H1 (cell line): ENCODE results near the gene ANKRD53. TPM values are rescaled to one million over a fixed set of nuclear protein-coding genes. Genes with fewer than 3 reads are reported as not detected.

Experiments
- BCL11A ChIP-seq, 2 experiments: IDR thresholded peaks; one replicate each; pipeline ENCODE4 v1.6.1; 2011; ENCODE audit warnings: low read depth in 2 of 2, low read length in 2 of 2, mild to moderate bottlenecking in 2 of 2
- BRCA1 ChIP-seq: IDR thresholded peaks from 2 replicates; pipeline ENCODE4 v1.6.1; 2012; ENCODE audit warnings: low read depth, low read length, improper control_type of control experiment
- CBX8 ChIP-seq: fragments of 300-800, 300-1000 bp; sonication (generic); IDR thresholded peaks from 2 replicates; pipeline ENCODE4 v1.7.1; 2016; ENCODE audit warnings: low read depth, low read length, borderline replicate concordance
- CEBPB ChIP-seq: IDR thresholded peaks from 2 replicates; pipeline ENCODE4 v1.6.1; 2012; ENCODE audit warnings: low read depth, low read length
- FOSL1 ChIP-seq: IDR thresholded peaks from 2 replicates; pipeline ENCODE4 v1.6.1; 2011; ENCODE audit warnings: mild to moderate bottlenecking, low read depth, low read length, moderate library complexity; ENCODE audit not compliant: insufficient read depth
- MAFK ChIP-seq: IDR thresholded peaks from 2 replicates; pipeline ENCODE4 v1.6.1; 2012; ENCODE audit warnings: low read depth, mild to moderate bottlenecking, improper control_type of control experiment, low read length
- SIN3A ChIP-seq, 2 experiments: IDR thresholded peaks in 1 of 2; conservative IDR thresholded peaks in 1 of 2; 2 replicates each; pipeline ENCODE4 v1.6.1; 2011 to 2012; ENCODE audit warnings: low read length in 2 of 2, improper control_type of control experiment in 1 of 2, low read depth in 1 of 2, mild to moderate bottlenecking in 1 of 2
- SP1 ChIP-seq: IDR thresholded peaks from 2 replicates; pipeline ENCODE4 v1.6.1; 2011; ENCODE audit warnings: low read depth, low read length
- polyA plus RNA-seq, 7 experiments: library from polyadenylated mRNA; depleted of rRNA in 3 of 7; stranded (reverse) in 5 of 7; unstranded in 2 of 7; fragments of >200 nt in 5 of 7; fragments of 200-250 nt in 2 of 7; gene quantifications; 1 replicate in 5 of 7; 2 replicates in 1 of 7; 4 replicates in 1 of 7; pipeline versions ENCODE4 v1.2.1 to v1.2.3, GENCODE V29; 2011 to 2013; ENCODE audit warnings: missing spikeins in 2 of 7, mixed read lengths in 2 of 7
- total RNA-seq: library from RNA; stranded (reverse); fragmentation: NEBNext Ultra II Directional; extraction: Animal tissue kit (Norgen Biotek cat#: 25700); gene quantifications from 2 replicates; pipeline ENCODE4 v1.2.1, GENCODE V29; 2021
- TF ChIP-seq, protein P1 (sequence below): fragments of 300-600 bp; sonication (generic); IDR thresholded peaks from 2 replicates; pipeline ENCODE4 v1.7.1; 2012; ENCODE audit warnings: low read length, moderate library complexity, mild to moderate bottlenecking, inconsistent platforms; ENCODE audit not compliant: insufficient replicate concordance

Gene ANKRD53
- total and polyA plus RNA-seq, 2 of the 8 experiments (the other 6 are each of a cell fraction or from before 2014, with no cell fraction given), result 0.39 to 0.70 TPM

DNA sequence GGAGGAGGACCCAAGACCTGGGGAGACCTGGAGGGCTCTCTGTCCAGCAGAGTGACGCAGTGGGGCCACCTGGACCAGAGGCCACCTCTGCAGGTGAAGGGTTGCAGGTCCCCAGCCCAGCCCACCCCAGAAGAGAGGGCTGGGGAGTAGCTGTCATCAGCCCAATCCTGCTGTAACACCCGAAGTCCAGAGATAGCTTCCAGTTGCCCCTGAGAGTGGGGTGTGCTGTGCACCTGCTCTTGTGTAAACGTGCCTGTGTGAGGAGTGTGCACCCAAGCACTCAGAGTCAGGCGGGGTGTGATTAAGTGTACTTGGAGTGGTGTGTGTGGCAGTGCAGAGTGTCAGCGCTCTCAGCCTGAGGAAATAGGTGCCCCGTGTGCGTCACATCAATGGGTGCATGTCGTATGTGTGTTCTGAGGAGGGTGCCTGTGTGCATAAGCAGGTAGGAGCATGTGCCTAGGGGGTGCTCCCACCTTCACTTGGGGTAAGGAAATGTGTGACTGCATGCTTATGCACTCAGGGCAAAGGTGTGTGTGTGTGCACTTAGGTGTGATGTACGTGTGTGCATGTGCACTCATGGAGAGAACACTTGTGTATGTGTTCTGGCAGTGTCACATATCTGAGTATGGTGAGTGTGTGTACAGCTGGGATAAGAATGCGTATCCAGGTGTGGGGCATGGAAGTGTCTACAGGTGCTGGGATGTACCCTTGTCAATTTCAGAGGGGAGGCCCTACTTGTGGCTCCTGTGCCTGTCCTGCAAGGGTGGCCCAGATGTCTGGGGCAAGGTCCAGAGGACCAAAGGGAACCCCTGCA lies 42.1 kb upstream of the ANKRD53 start (continued):
- TF ChIP-seq, protein P1, sequence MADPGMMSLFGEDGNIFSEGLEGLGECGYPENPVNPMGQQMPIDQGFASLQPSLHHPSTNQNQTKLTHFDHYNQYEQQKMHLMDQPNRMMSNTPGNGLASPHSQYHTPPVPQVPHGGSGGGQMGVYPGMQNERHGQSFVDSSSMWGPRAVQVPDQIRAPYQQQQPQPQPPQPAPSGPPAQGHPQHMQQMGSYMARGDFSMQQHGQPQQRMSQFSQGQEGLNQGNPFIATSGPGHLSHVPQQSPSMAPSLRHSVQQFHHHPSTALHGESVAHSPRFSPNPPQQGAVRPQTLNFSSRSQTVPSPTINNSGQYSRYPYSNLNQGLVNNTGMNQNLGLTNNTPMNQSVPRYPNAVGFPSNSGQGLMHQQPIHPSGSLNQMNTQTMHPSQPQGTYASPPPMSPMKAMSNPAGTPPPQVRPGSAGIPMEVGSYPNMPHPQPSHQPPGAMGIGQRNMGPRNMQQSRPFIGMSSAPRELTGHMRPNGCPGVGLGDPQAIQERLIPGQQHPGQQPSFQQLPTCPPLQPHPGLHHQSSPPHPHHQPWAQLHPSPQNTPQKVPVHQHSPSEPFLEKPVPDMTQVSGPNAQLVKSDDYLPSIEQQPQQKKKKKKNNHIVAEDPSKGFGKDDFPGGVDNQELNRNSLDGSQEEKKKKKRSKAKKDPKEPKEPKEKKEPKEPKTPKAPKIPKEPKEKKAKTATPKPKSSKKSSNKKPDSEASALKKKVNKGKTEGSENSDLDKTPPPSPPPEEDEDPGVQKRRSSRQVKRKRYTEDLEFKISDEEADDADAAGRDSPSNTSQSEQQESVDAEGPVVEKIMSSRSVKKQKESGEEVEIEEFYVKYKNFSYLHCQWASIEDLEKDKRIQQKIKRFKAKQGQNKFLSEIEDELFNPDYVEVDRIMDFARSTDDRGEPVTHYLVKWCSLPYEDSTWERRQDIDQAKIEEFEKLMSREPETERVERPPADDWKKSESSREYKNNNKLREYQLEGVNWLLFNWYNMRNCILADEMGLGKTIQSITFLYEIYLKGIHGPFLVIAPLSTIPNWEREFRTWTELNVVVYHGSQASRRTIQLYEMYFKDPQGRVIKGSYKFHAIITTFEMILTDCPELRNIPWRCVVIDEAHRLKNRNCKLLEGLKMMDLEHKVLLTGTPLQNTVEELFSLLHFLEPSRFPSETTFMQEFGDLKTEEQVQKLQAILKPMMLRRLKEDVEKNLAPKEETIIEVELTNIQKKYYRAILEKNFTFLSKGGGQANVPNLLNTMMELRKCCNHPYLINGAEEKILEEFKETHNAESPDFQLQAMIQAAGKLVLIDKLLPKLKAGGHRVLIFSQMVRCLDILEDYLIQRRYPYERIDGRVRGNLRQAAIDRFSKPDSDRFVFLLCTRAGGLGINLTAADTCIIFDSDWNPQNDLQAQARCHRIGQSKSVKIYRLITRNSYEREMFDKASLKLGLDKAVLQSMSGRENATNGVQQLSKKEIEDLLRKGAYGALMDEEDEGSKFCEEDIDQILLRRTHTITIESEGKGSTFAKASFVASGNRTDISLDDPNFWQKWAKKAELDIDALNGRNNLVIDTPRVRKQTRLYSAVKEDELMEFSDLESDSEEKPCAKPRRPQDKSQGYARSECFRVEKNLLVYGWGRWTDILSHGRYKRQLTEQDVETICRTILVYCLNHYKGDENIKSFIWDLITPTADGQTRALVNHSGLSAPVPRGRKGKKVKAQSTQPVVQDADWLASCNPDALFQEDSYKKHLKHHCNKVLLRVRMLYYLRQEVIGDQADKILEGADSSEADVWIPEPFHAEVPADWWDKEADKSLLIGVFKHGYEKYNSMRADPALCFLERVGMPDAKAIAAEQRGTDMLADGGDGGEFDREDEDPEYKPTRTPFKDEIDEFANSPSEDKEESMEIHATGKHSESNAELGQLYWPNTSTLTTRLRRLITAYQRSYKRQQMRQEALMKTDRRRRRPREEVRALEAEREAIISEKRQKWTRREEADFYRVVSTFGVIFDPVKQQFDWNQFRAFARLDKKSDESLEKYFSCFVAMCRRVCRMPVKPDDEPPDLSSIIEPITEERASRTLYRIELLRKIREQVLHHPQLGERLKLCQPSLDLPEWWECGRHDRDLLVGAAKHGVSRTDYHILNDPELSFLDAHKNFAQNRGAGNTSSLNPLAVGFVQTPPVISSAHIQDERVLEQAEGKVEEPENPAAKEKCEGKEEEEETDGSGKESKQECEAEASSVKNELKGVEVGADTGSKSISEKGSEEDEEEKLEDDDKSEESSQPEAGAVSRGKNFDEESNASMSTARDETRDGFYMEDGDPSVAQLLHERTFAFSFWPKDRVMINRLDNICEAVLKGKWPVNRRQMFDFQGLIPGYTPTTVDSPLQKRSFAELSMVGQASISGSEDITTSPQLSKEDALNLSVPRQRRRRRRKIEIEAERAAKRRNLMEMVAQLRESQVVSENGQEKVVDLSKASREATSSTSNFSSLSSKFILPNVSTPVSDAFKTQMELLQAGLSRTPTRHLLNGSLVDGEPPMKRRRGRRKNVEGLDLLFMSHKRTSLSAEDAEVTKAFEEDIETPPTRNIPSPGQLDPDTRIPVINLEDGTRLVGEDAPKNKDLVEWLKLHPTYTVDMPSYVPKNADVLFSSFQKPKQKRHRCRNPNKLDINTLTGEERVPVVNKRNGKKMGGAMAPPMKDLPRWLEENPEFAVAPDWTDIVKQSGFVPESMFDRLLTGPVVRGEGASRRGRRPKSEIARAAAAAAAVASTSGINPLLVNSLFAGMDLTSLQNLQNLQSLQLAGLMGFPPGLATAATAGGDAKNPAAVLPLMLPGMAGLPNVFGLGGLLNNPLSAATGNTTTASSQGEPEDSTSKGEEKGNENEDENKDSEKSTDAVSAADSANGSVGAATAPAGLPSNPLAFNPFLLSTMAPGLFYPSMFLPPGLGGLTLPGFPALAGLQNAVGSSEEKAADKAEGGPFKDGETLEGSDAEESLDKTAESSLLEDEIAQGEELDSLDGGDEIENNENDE, result no peak
- TF ChIP-seq SP1, result no peak
- no peak for TF ChIP-seq CEBPB
- TF ChIP-seq BCL11A (IDR thresholded peaks at IDR 0.05; ENCODE audit: low read depth in 2 of 2, low read length in 2 of 2), result no peak
- no peak for TF ChIP-seq CBX8
- no peak for TF ChIP-seq FOSL1
- no peak for TF ChIP-seq BRCA1
- no peak for TF ChIP-seq SIN3A (conservative IDR thresholded peaks at IDR 0.05 in 1 of 2, IDR thresholded peaks at IDR 0.05 in 1 of 2; ENCODE audit: low read depth in 1 of 2, low read length in 2 of 2)
- TF ChIP-seq MAFK, result no peak
